NCI-H446 treated with DMSO at 0.1 percent for 48 hours (cell line): ENCODE measurements around the gene METTL8.
"Not testable (repeated sequence)": the region's sequence is repeated elsewhere in the genome, so short reads cannot be mapped to it uniquely, and the experiment has no call there.

Experiments used
- DNase-seq: peaks from one replicate; lab custom pipeline; 2025; lab: John Stamatoyannopoulos, UW

METTL8 gene

DNA sequence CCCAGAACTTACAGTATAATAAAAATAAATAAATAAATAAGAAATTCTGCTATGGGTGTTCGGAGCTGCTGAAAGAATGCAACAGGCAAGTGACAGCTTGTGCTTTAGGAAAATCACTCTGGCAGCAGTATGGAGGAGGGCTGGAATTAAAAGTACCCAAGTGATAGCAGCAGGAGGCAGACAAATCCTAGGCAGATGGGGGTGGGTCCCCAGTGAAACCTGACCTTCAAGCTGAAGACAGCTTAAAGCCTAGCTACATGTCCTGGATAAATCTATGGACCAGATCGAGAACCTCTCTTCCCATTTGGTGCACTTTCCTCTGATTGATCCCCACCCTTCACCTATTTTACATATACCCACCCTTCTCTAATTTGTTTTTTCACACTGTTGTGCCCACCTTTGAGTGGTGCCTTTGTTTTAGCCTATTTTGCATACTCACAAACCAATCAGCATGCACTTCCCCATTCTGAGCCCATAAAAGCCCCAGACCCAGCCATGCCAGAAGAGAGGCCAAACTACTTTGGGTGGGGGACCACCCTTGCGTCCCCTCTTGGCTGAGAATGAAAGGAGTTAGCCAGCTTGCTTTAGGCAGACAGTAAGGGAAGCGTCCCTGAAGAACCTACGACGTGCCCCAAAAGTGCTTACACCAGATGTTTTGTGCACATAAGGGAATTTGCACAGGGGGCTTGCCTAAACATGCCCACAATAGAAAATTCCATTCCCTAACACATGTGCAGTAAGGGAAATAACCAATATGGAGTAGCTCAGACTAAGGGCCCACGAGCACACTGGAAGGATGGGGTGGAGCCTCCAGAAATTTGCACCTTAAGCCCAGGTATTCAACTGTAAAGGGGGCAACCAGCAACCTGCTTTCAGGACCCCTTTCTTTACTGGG, 3.0 kb downstream of the METTL8 start:
- no peak for DNase-seq

DNA sequence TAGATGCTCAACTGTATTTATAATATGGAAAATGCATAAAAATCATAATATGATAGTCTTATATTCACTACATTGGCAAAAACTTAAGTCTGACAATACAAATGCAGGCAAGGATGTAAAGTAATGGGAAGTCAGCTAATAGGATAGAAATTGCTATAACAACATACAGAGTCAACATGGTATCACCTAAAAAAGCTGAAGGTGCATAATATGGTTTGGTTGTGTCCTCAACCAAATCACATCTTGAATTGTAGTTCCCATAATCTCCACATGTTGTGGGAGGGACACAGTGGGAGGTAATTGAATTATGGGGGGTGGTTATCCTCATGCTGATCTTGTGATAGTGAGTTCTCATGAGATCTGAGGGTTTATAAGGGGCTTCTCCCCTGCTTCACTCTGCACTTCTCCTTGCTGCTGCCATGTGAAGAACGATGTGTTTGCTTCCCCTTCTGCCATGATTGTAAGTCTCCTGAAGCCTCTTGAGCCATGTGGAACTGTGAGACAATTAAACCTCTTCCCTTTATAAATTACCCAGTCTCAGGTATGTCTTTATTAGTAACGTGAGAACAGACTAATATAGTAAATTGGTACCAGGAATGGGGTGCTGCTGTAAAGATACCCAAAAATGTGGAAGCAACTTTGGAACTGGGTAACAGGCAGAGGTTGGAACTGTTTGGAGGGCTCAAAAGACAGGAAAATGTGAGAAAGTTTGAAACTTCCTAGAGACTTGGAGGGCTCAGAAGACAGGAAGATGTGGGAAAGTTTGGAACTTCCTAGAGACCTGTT, 10.9 kb downstream of the METTL8 start:
- DNase-seq, result not testable (repeated sequence)

DNA sequence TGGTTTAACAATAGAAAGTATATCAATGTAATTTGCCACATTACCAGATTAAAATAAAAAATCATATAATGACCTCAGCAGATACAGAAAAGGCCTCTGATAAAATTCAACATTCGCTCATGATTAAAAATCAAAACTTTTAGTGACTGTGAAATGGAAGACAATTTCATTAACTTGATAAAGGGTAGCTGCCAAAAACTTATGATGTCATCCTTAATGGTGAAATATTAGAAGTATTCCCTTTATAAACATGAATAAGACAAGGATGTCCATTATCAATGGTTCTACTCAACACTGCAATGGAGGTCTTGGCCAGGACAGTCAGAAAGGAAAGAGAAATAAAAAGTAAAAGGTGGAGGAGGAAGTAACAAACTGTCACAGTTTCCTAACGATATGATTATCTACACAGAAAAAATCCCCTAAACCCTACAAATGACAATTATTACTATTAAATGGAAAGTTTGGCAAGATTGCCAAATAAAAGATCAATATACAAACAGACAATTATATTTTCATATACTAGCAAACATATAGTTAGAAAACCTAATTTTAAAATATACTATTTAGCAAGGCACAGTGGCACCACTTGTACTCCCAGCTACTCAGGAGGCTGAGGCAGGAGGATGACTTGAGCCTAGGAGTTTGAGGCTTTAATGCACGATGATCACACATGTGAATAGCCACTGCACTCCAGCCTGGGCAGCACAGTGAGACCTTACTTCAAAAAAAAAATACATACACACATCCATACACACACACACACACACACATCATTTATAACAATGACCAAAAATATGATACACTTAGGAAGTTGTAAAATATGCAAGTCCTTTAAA, 12.8 kb downstream of the METTL8 start:
- DNase-seq, result no peak

DNA sequence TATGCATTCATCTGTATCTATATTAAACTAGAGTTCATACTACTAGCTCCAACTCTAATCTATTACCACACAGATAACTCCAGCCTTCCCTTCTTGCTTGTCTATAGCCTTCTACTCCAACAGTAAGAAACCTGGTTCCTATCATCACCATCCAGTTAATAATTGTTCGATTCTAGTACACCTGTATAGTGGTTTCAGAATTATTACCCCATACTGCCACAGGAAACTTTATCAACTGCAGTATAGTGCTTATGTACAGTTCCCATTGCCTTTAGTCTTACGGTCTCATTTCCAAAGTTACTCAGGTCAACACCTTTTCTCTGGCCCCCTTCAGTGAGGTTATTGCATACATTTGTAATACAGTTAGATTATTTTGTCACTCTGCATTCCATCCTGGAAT, 14.5 kb downstream of the METTL8 start:
- DNase-seq, result no peak

DNA sequence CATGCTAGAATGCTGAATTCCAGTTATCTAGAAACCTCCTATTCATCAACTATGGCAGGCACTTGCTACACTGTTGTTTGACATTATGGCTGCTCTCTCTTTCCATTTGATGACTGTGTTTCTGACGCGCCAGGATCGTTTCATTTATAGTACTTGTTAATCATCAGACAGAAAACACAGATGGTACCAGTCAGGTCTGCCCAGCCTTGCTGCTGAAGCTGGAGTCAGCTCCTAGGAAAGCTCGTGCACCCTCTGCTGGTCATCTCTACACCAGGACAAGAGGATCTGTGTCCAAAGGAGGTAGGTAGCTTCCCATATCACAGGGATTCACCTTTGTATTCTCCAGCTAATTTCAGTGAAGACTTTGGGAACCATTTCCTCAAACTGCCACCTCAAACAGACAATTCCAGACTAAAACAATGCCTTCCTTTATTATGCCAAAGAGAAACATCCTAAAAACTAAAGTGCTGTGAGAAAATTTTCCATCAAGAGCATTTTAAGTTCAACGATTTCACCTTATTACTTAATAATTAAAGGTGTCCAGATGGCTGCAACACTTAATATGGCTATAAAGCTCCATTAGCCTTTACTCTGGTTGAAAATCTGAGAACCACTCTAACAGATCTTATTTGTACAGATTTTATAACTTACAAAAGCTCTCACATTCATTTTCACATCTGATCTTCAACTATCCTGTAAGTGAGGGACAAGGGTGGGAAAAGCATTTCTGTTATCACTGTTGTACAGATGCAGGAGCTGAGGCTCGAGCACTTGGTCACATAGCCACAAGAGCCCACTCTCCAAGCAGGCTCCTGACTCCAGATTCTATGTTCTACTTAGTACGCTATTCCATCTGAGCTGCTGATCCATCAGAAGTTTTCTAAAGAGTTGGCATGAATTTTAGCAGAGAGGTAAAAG, 17.5 kb downstream of the METTL8 start:
- peak; percentile 98 for DNase-seq

DNA sequence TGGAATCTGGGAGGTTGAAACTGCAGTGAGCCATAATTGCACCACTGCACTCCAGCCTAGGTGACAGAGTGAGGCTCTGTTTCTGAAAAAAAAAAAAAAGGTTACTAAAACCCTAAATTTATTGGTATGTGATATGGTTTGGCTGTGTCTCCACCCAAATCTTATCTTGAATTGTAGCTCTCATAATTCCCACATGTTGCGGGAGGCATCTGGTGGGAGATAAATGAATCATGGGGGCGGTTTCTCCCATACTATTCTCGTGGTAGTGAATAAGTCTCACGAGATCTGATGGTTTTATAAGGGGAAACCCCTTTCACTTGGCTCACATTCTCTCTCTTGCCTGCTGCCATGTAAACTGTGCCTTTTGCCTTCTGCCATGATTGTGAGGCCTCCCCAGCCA, 19.1 kb downstream of the METTL8 start:
- DNase-seq, result not testable (repeated sequence)

DNA sequence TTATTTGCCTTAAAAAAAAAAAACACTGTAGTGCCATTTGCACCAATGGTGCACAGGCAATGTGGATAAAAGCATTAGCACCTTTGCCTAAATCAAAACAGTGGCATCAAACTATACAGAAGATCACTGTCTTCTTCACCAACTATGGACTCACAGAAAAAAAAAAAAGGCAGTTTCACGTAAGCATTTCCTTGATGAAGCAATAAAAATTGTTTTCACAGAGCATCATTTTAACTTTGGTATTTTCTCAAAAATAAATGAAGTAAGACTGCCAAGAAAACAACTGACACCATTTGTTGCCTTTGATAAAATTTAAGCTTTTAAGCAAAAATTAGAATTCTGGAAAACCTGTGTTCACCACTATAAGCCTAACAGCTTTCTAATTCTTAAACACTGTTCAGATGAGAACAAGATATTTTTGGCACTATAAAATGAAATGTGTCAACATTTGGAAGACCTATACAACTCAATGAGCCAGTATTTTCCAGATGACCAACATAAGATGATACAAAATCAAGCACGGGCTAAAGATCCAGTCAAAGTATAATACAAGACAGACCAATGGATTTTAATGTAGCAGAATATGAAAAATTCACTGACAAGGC, 21.1 kb downstream of the METTL8 start:
- DNase-seq, result no peak

DNA sequence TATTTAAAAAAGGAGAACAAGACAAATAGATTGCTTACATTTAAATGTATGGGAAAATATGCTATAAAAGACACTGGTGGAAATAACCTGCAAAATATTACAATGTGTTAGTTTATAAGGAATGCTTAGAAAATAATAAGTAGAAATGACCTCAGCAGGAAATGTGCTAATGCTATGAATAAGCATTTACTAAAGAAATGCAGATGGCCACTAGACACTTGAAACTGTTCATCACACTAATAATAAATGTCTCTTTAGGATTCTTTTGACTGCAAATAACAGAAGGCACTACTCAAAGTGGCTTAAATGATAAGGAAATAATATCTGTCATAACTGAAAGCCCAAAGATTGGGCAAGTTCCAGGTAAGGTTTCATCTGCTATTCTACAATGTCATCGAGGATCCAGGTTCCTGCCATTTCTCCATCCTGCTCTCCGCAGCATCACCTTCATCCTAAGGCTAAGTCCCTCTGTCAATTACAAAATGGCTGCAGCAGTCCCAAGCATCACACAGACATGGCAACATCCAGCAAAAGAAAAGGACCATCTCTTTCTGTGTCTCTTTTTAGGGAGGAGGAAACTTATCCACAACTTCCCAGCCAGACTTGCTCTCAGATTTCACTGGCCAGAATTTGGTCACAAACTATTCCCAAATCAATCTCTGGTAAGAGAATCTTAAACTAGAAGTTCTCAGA, 21.9 kb downstream of the METTL8 start:
- DNase-seq, result no peak

DNA sequence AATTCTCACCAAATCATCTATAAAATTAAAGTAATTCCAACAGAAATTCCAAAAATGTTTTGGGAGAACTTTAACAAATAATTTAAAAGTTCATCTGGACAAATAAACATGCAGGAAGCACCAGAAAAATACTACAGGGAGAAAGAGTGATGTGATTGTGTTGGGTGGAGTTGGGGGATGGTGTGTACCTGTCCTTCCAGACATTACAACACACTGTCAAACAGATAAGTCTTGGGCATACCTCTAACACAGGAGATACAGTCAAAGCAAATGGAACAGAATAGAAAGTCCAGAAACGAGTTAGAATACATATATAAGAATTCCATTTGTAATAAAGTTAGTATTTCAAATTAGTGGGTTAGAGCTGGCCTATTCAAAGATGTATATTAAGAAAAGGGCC, 22.6 kb downstream of the METTL8 start:
- no peak for DNase-seq

DNA sequence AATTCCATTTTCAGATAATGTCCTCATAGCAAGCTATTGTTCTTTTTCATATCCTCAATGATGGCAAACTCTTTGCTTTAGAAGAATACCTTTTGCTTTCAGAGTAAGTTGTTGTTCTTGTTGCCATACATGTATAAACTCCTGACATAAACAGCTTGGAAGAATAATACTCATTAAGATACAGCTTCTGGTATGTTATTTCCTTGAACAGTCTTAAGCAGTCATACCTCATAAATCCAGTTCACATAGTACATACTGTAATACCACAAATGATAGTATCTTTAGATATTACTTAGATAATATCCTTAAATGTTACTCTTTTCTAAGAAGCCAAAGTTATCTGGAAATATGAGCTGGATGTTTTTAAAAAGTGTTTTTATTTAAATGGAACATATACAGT, 23.2 kb downstream of the METTL8 start:
- no peak for DNase-seq

DNA sequence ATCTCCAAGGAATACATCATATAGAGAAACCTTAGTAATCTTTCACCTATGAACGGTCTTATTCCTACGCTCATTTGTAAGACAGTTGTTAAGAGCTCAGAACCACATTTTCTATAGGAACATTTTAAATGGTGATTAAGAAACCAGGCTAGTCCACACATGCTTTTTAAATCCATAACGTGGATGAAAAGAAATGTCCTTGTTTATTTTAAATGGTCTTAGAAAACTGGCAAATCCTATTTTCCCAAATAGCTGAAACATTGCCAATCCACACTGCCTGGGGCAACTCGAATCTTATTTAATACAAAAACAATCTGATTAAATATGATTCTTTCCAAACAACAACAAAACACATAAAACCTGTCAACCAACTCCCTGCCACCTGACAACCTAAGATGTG, 23.7 kb downstream of the METTL8 start:
- no peak for DNase-seq

DNA sequence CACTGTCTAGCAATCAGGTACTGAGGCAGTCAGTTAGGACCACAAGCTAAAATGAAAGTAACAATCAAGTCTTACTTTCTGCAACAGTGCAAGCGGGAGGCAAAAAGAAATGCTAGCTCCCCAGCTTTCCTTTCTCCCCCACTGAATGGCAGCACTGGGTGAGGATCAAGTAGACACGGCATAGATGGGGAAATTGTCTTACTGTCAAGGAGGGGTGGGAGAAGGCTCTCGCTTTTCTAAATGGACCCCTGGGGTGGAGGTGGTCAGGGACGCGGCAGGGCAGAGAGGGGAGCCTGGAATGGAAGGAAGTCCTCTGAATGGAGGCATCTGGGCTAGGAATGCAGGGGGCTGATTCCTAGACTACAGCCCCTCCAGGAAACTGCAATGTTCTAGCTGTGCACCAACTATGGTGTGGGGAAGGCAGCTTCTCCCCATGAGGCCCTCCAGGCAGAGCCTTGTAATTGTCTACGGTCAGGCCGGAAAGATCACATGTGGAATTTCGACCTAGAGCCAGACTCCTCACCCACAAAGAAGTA, 24.3 kb downstream of the METTL8 start:
- DNase-seq, result no peak

DNA sequence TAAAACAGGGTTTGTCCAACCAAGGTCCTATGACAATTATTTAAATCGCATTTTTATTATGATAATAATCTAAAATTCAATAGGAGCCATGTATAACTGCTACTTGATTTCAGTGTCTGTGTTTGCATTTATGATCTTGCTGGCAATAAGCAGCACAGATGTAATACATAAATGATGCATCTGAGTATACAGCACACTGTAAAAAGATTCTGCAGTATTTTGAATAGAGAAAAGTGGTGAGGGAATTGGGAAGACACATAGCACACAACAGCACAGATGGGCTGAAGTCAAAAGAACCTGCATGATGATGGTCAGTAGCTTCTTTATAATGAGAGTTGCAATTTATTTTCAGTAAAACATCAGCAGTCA, 26.1 kb downstream of the METTL8 start:
- DNase-seq, result no peak

DNA sequence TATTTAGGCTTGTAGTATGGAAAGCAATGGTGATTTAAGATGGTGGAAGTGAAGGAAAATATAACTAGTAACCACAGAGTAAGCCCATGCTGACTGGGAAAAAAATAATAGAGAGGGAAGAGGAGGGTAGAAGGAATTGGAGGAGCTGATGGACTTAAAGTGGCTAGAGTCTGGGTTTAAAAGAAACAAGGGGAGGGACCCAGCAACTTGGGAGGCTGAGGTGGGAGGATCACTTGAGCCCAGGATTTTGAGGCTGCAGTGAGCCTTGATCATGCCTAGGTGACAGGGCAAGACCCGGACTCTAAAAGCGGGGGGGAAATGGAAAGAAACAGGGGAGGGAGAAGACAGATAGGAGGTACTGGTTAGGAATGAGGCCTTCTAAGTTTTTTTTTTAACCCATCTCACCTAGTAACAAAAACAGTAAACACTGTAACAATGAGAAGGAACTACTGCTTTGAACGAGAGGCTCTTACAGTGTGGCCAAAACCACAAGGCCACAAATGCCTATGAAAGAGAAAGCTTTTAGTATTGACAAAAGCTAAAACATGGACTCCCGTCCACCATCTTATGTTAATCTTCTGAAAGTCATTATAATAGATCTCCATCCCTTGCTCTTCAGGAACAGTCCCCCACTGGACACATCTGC, 26.6 kb downstream of the METTL8 start:
- no peak for DNase-seq

DNA sequence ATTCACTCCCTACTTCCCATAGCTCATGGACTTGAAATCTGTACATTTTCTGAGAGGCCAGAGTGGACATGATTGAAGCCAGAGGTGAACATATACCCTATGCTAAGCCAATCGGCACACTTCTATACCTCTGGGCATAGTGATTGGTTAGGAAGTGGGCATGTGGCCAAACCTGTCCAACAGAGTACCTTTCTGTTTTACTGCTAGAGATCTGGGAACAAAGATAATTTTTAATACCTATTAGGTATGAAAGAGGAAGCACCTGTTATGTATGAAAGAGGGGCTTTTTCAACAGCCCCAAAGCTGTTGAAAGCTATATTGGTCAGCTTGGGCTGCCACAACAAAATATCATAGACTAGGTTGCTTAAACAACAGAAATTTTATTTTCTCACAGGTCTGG, 27.7 kb downstream of the METTL8 start:
- DNase-seq, result no peak

DNA sequence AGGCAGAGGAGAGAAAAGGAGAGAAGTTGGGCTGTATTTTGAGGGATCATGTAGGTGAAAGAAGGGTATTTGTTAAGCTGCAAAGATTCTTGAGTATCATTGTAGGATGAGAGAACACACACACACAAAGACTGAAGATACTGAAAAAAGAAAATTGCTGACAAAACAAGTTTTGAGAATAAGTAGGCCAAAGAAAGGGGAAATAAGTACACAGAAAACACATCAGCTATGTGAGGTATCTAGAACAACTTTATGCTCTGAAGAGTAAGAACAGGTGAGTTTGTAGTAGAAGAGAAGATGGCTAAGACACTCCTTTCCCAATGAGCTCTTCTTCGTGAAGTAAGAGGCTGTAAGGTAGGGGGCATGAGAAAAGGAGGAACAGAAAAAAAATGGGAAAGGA, 28.2 kb downstream of the METTL8 start:
- DNase-seq, result no peak

DNA sequence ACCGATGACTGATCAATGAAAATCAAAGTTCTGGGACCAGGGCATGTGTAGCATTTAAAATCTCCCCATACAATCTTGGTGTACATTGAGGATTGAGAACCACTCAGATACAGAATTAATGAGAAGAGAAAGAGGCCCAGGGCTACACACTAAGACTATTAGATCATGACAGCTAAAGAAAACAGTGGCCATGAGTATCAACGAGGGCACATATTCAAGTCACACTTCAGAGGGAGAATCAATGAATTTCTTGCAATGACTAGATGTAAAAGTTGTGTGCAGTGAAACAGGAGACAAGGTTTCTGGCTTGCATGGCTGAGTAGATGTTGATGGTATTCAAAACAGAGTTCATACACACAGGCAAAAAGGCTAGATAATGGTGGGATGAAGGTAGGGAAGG, 29.1 kb downstream of the METTL8 start:
- no peak for DNase-seq

DNA sequence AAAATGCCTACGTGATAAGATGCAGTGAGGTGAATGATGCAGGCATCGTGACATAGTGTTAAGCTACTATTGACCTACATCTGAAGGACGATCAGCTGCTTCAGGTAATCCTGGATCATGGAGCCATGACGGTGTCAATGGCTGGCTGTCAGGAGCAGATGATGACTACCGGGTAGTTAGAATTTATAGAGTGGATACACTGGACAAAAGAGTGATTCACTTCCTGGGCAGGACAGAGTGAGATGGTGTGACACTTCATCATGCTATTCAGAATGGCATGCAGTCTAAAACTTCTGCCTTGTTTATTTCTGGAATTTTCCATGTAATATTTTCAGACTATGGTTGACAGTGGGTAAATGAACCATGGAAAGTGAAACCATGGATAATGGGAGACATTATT, 29.5 kb downstream of the METTL8 start:
- no peak for DNase-seq

DNA sequence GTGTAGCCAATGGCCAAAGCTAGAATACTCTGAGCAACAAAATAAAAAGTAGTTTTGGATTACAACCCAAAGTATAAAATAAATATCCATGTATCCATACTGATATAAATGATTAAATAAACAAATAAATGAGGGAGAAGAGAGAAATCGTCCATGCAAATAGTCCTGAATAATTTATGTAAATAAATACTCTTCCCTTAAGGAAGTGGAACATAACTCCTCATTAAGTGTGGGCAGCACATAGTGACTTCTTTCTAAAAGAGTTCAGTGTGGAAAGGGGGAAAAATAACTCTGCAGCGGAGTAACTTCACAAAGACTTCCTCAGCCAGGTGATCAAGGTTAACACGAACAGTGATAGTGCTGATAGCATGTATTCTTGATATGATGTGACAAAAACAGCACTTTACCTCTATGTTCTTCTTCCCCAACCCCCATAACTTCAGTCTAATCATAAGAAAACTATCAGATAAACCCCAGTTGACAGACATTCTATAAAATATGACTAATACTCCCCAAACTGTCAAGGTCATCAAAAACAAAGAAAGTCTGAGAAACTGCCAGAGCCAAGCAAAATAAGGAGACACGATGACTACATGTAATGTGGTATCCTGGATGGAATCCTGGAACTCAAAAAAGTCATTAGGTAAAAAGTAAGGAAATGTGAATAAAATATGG, 30.7 kb downstream of the METTL8 start:
- DNase-seq, result no peak
